ENCODE data around the gene CCDC85A. TPM values are rescaled to one million over a fixed set of nuclear protein-coding genes. Genes with fewer than 3 reads are reported as not detected.

Gene CCDC85A
- total and polyA plus RNA-seq, 8 donors = 0.20 to 0.62 (median 0.31) TPM

GRCh38 chr2:56314371-56314770, 130.6 kb downstream of the CCDC85A start:
- 43 to 64% methylated on average over 1 of the region's 1 CpG for WGBS, 2 donors
- H3K27me3 ChIP-seq = no peaks in the 10 kb centered on the region

GRCh38 chr2:56314796-56315195, 131.0 kb downstream of the CCDC85A start:
- H3K27ac ChIP-seq = no peak overlapping the region
- no peaks in the 10 kb centered on the region for H3K4me1 ChIP-seq

More at GRCh38 chr2:56314371-56314770, 130.6 kb downstream of the CCDC85A start:
- ATAC-seq = no peak
- TF ChIP-seq CTCF (IDR thresholded peaks at IDR 0.05) = no peak
- intact Hi-C loops (cut with DNase I) = no loop called here
- Histone ChIP-seq H3K36me3 (no peaks in the 10 kb centered on the region), H3K9me3 (no peaks in the 10 kb centered on the region), H3K27ac (no peak overlapping the region), H3K4me1 (no peaks in the 10 kb centered on the region), H3K4me3 (no peak overlapping the region)
- DNase-seq = no peak
- FAIRE-seq = no peak

GRCh38 chr2:56315376-56315775, 131.6 kb downstream of the CCDC85A start:
- DNase-seq = no peak
- no peak for TF ChIP-seq CTCF (IDR thresholded peaks at IDR 0.05)
- no peak for ATAC-seq
- H3K36me3 ChIP-seq = no peaks in the 10 kb centered on the region
- H3K4me1 ChIP-seq = no peaks in the 10 kb centered on the region
- H3K27me3 ChIP-seq = no peaks in the 10 kb centered on the region
- FAIRE-seq = no peak
- intact Hi-C loops (cut with DNase I) = no loop called here
- no peaks in the 10 kb centered on the region for H3K9me3 ChIP-seq
- H3K4me3 ChIP-seq = no peak overlapping the region
- H3K27ac ChIP-seq = no peak overlapping the region

More at GRCh38 chr2:56314796-56315195, 131.0 kb downstream of the CCDC85A start:
- H3K36me3 ChIP-seq = no peaks in the 10 kb centered on the region
- DNase-seq (no peak), FAIRE-seq (no peak), ATAC-seq (no peak)
- WGBS, 2 donors = 50 to 60% methylated on average over 2 of the region's 2 CpGs
- no peaks in the 10 kb centered on the region for H3K9me3 ChIP-seq
- no peak overlapping the region for H3K4me3 ChIP-seq
- no peaks in the 10 kb centered on the region for H3K27me3 ChIP-seq
- no peak for TF ChIP-seq CTCF (IDR thresholded peaks at IDR 0.05)
- intact Hi-C loops (cut with DNase I) = no loop called here

- Histone ChIP-seq H3K27ac (no peak overlapping the region), H3K4me3 (no peak overlapping the region), H3K9me3 (no peaks in the 10 kb centered on the region), H3K36me3 (no peaks in the 10 kb centered on the region), H3K27me3 (no peaks in the 10 kb centered on the region), H3K4me1 (no peaks in the 10 kb centered on the region)
- 60 to 61% methylated on average over 3 of the region's 3 CpGs for WGBS, 2 donors
- FAIRE-seq (no peak), DNase-seq (no peak), ATAC-seq (no peak)
- no peak for TF ChIP-seq CTCF (IDR thresholded peaks at IDR 0.05)
- intact Hi-C loops (cut with DNase I) = no loop called here
These were observed 132.2 kb downstream of the CCDC85A start for GRCh38 chr2:56316011-56316410.

- 79 to 84% methylated on average over 4 of the region's 4 CpGs for WGBS, 2 donors
These were observed 134.4 kb downstream of the CCDC85A start for GRCh38 chr2:56318147-56318546.

More at GRCh38 chr2:56318147-56318546, 134.4 kb downstream of the CCDC85A start:
- H3K27ac ChIP-seq = no peak overlapping the region
- H3K4me3 ChIP-seq = no peak overlapping the region
- intact Hi-C loops (cut with DNase I) = no loop called here
- no peak for TF ChIP-seq CTCF (IDR thresholded peaks at IDR 0.05)
- H3K36me3 ChIP-seq = no peaks in the 10 kb centered on the region
- no peaks in the 10 kb centered on the region for H3K9me3 ChIP-seq
- no peaks in the 10 kb centered on the region for H3K27me3 ChIP-seq
- ATAC-seq (no peak), FAIRE-seq (no peak), DNase-seq (no peak)
- no peaks in the 10 kb centered on the region for H3K4me1 ChIP-seq
